Measurements from ENCODE around the gene DPEP1. TPM values are rescaled to one million over a fixed set of nuclear protein-coding genes. Genes with fewer than 3 reads are reported as not detected.
"Not testable (repeated sequence)": the region's sequence is repeated elsewhere in the genome, so short reads cannot be mapped to it uniquely, and the experiment has no call there.

The DPEP1 gene
- total RNA-seq, 1 donor from 2014 or later = not detected

- no peak for DNase-seq
- intact Hi-C loops (cut with DNase I) = no loop called here
- ATAC-seq (ENCODE audit: poor library complexity) = no peak
These were observed 37.0 kb upstream of the DPEP1 start for GRCh38 chr16:89576153-89577054.

DNA sequence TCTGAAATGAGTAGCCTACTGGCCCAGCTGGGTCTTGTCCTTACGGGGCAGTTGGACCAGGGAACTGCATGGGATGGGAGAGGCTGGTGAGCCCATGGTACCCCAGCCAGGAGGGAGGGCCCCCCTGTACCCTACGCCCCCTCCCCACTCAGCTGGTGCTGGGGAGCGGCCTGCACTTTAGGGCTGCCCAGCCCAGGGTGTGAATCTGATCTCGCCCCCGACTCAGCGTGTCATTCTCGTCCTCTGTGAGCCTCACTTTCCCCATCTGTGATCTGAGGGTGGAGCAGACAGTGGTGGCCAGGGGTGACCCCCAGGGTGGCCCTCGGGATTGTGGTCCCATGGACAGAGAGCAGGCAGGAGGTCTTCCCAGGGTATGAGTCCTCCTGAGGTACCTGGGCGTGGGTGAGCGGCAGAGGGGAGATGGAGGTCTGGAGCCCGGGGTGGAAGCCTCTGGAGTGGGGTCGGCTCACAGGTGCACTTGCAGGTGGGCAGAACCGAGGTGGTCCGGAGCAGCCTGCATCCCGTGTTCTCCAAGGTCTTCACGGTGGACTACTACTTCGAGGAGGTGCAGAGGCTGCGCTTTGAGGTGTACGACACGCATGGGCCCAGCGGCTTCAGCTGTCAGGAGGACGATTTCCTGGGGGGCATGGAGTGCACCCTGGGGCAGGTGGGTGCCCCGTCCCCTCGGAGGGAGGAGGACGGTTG lies 36.2 kb upstream of the DPEP1 start:
- intact Hi-C loops (cut with DNase I) = no loop called here
- ATAC-seq (ENCODE audit: poor library complexity) (no peak), DNase-seq (no peak)

DNA sequence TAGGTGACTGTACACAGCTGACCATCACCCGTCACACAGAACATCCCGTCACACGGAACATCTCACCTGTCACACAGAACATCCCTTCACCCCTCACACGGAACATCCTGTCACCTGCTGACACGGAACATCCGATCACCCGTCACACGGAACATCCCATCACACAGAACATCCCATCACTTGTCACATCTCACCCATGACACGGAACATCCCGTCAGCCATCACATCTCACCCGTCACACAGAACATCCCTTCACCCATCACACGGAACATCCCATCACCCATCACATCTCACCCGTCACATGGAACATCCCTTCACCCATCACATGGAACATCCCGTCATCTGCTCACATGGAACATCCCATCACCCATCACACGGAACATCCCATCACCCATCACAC lies 34.1 kb upstream of the DPEP1 start:
- no peak for DNase-seq
- intact Hi-C loops (cut with DNase I) = no loop called here
- no peak for ATAC-seq (ENCODE audit: poor library complexity)

DNA sequence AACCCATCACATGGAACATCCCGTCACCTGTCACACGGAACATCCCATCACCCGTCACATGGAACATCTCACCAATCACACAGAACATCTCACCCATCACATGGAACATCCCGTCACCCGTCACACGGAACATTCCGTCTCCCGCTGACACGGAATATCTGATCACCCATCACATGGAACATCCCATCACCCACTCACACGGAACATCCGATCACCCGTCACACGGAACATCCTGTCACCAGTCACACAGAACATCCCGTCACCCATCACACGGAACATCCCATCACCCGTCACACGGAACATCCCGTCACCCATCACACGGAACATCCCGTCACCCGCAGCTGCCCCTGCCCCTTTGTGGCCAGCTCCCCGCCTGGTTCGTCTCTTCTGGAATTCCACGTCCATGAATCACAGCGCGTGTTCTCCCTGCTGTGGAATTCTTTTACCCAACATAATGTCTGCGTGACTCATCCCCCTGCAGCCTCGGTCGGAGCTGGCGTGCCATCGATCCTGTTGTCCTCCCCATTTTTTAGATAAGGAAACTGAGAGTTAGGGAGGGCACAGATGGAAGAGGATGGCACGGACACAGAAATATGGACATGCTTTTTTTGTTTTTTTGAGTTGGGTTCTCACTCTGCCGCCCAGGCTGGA lies 32.3 kb upstream of the DPEP1 start:
- no peak for DNase-seq
- intact Hi-C loops (cut with DNase I) = no loop called here
- no peak for ATAC-seq (ENCODE audit: poor library complexity)

GRCh38 chr16:89581861-89582563 lies 31.4 kb upstream of the DPEP1 start:
- no peak for DNase-seq
- intact Hi-C loops (cut with DNase I) = no loop called here
- no peak for ATAC-seq (ENCODE audit: poor library complexity)

DNA sequence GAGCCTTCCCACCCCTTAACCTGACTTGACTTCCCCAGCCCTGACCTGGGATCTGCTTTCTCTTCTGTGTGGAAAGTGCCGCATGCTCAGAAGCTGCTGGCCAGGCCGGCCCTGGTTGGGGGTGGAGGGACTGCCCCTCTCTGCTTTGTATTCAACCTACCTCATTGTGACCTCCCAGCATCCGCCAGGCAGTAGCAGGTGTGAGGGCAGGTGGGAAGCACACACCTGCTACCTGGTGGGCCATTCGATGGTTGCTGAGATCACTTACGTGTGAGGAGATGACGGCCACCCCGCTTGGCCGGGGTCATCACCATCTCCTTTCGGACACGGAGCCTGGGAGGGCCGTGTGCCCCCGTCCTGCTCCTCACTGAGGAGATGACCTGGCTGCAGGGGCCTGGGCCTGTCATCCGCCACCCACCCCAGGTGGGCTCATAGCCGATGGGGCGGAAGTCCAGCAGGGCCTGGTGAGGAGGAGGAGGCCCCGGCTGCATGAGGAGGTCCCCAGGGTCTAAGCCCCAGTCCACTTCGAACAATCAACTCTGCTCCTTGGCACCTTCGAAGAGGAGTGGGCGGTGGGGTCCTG lies 30.7 kb upstream of the DPEP1 start:
- DNase-seq (no peak), ATAC-seq (ENCODE audit: poor library complexity) (no peak)
- intact Hi-C loops (cut with DNase I) = no loop called here

DNA sequence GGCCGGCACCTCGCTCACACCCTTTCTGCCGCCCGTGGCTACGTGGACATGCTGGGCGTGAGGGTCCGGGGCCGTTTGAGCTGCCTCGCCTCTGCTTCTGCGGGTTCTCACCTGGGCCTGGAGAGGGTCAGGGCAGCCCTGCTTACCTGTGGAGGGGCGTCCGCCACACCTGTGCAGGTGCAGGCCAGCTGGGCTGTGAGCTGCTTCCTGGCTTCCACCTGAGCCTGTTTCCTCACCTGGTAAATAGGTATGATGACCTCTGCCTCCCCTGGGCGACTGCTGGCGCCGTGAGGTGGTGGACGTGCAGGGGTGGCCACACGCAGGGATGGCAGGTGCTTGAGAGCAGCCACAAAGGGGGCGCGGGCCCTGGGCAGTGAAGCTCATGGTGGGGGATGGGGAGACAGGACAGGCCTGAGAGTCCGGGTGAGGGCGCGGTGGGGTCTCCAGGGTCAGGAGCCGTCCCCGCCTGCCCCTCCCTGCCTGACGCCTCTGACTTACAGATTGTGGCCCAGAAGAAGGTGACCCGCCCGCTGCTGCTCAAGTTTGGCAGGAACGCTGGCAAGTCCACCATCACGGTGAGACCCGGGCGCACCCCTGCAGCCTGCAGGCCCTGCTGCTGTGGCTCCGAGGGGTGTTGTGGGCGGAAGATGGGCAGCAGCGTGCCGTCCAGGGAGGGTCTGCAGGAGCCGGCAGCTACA lies 30.1 kb upstream of the DPEP1 start:
- ATAC-seq (ENCODE audit: poor library complexity) = no peak

DNA sequence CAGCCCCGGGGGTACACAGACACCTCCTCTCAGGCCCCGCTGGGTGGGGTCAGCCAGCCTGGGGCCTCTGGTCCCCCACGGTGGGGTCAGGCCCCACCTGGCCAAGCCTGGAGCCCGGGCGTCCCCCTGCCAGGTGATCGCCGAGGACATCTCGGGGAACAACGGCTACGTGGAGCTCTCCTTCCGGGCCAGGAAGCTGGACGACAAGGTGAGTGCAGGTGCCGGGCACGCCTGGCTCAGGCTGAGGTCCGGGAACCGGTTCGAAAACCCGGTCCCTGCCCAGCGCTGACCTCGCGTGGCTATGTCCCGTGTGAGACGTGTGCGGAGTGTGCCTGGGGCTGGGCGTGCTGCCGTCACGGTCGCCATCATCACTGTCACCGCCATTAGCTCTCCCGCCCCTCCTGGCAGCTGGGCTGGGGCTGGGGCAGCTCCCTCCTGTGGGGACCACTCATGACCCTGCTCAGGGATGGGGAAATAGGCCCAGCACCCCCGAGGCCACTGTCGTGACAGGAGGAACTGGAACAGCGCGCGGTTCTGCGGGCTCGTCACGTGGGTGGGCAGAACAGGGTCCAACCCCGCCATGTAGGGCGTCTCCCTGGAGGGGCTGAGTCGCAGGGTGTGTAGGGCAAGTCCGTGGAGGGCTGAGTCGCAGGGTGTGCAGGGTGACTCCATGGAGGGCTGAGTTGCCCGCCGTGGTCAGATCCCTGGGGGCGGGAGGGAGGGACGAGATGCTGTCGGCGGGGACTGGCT lies 29.4 kb upstream of the DPEP1 start:
- intact Hi-C loops (cut with DNase I) = no loop called here
- ATAC-seq (ENCODE audit: poor library complexity) = no peak
- DNase-seq = no peak

More for the DNA sequence above, 30.1 kb upstream of the DPEP1 start:
- intact Hi-C loops (cut with DNase I) = no loop called here
- no peak for DNase-seq

DNA sequence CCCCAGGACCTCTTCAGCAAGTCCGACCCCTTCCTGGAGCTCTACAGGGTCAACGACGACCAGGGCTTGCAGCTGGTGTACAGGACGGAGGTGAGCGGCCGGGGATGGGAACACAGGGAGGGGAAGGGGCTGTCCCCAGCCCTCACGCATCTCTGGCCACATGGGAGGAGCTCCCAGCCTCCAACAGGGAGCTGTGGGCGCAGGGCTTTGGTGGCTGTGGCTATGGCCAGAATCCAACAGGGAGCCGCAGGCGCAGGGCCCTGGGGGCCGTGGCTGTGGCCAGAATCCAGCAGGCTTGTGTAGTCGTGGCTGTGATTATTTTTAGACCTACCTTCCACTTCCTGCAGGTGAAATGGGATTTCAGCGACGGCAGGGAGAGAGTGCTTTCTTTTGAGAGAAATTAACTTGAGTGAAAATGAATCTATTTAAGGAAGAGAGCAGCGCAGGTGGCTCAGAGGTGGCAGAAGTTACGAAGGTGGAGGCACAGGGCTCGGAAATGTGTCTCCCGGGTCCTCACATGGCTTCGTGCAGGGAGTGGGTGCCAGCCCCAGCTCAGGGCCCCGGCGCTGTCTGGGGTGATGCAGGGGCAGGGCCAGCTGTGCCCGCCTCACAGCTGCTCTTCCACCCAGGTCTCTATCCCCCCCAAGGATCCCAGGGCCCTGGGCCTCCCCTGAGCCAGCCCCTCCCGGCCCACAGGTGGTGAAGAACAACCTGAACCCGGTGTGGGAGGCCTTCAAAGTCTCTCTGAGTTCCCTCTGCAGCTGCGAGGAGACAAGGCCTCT lies 28.5 kb upstream of the DPEP1 start:
- ATAC-seq (ENCODE audit: poor library complexity) (no peak), DNase-seq (no peak)
- intact Hi-C loops (cut with DNase I) = no loop called here

DNA sequence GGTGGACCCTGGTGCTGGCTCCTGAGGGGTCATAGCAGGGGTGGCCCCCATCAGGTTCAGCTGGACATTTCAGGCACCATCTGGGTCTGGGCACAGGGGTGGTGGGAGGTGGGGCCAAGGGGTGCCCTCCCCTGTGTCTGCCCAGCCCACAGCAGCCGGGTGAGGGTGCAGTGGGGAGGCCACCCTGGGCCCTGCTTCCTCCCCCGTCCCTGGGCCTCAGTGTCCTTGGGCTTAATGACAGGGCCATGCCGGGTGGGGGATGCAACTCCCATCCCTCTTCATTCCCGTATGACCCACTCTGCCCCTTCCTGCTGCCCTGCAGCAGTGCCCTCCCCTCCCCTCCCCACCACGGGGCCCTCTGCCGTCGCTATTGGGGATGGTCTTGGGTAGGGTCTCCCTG lies 27.2 kb upstream of the DPEP1 start:
- intact Hi-C loops (cut with DNase I) = no loop called here
- DNase-seq = no peak
- no peak for ATAC-seq (ENCODE audit: poor library complexity)

DNA sequence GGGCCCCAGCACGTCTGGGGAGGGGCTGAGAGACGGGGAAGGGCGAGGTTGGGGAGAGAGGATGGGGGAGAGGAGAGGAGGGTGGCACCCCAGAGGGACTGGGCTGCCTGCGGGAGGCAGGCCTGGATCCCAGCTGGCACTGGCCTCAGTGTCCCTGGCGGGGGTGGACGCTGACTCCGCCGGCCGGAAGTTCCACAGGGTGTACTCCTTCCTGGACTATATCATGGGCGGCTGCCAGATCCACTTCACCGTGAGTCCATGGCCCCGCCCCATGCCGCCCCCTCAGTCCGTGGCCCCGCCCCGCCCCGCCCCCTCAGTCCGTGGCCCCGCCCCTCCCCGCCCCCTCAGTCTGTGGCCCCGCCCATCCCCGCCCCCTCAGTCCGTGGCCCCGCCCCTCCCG lies 26.6 kb upstream of the DPEP1 start:
- DNase-seq (no peak), ATAC-seq (ENCODE audit: poor library complexity) (no peak)
- intact Hi-C loops (cut with DNase I) = no loop called here

DNA sequence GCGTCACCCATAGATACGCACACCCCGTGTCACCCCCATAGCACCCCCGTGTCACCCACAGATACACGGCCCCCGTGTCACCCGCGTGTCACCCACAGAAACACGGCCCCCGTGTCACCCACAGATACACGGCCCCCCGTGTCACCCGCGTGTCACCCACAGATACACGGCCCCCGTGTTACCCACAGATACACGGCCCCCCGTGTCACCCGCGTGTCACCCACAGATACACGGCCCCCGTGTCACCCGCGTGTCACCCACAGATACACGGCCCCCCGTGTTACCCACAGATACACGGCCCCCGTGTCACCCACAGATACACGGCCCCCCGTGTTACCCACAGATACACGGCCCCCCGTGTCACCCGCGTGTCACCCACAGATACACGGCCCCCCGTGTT lies 25.8 kb upstream of the DPEP1 start:
- intact Hi-C loops (cut with DNase I); DNase-seq; ATAC-seq (ENCODE audit: poor library complexity): not testable (repeated sequence)

- DNase-seq (no peak), ATAC-seq (ENCODE audit: poor library complexity) (no peak)
- intact Hi-C loops (cut with DNase I) = no loop called here
These were observed 24.9 kb upstream of the DPEP1 start for GRCh38 chr16:89588413-89589109.

DNA sequence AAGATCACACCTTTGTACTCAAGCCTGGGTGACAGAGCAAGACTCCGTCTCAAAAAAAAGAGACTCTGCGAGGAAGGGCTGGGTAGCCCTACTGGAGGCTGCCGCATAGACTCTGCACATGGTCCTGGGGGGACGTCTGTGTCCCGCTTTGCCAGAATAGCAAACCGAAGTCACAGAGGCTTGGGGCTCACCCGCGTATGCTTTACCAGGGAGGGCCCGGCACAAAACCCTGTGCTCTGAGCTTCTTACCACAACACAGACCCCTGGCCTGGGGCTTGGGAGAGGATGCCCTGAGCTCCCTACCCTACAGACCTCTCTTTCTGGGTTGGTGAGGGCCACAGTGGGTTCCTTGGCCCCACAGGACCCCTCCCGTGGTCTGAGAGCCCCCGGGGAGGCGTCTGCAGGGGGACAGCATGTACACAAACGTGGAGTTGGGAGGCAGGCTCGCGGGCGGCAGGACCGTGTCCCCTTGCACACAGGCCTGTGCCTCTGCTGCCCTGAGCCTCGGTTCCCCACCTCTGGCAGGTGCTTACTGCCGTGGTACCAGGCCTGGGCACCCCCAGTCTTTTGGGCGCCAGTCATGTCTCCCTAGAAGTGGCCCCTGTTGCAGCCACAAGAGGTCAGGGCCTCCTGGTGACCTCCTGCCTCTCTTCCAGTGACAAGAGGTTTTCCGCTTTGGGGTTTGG lies 24.1 kb upstream of the DPEP1 start:
- intact Hi-C loops (cut with DNase I) = no loop called here
- DNase-seq = no peak
- ATAC-seq (ENCODE audit: poor library complexity) = no peak

DNA sequence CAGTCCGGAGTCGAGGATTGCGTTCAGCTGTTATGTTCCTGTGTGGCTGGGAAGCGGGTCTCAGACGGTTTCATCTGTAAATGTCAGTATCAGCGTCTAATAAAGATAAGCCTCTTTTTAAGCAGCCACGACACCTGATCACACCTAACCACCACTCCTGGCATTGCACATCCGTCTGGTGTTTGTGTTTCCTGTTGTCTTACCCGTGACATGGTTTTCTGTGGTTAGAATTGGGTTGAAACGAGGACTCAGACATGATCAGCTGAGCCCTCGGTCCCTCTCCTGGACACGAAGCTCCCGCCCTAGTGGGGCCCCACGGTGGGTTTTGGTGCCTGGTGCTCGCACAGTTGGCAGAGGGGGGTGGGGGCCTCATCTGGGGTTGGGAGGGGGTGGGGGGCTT lies 19.6 kb upstream of the DPEP1 start:
- ATAC-seq (ENCODE audit: poor library complexity) (no peak), DNase-seq (no peak)
- intact Hi-C loops (cut with DNase I) = no loop called here
